Measurements from ENCODE around the gene HBM. TPM values are rescaled to one million over a fixed set of nuclear protein-coding genes. Genes with fewer than 3 reads are reported as not detected.
"Not testable (repeated sequence)": the region's sequence is repeated elsewhere in the genome, so short reads cannot be mapped to it uniquely, and the experiment has no call there.

Gene HBM
- total and polyA plus RNA-seq, 2 experiments from 2014 or later, result not detected

GRCh38 chr16:149024-149660 lies 16.6 kb upstream of the HBM start:
- no peak for DNase-seq (ENCODE audit: low spot score)
- no peak overlapping the region for H3K4me2 ChIP-seq

GRCh38 chr16:152141-153128 lies 13.3 kb upstream of the HBM start, which contains the start of gene HBZ:
HBZ (plus strand) TSS chr16:152644; CDS start chr16:152910, 266 bp downstream.
- H3K9me3 ChIP-seq (ENCODE audit: low read depth), result no peaks in the 10 kb centered on the region
- no peaks in the 10 kb centered on the region for H3K79me2 ChIP-seq
- no peaks in the 10 kb centered on the region for H3K36me3 ChIP-seq (replicated peaks; ENCODE audit: insufficient read depth, low read depth)
- no peak within 1 kb of the TSS for H3K4me3 ChIP-seq
- no peaks in the 10 kb centered on the region for H4K20me1 ChIP-seq (ENCODE audit: insufficient read depth, poor library complexity, severe bottlenecking)
- WGBS (ENCODE audit: low lambda C conversion rate, missing lambda C conversion rate), result 90% methylated on average over 16 of the region's 17 CpGs
- TF ChIP-seq EZH2phosphoT487 (IDR thresholded peaks at IDR 0.05; ENCODE audit: low read depth, severe bottlenecking, unreplicated experiment), result no peak
- no peak for TF ChIP-seq CTCF (IDR thresholded peaks at IDR 0.05; ENCODE audit: poor library complexity)
- no peak for TF ChIP-seq EZH2 (IDR thresholded peaks at IDR 0.05; ENCODE audit: borderline replicate concordance)
- H3K27ac ChIP-seq, result no peak within 1 kb of the TSS
- H3K4me1 ChIP-seq (ENCODE audit: insufficient read depth), result peaks cover 7% of the 10 kb centered on the region
- DNase-seq (ENCODE audit: low spot score), result no peak
- no peak within 1 kb of the TSS for H2AFZ ChIP-seq
- no peaks in the 10 kb centered on the region for H3K9me2 ChIP-seq (replicated peaks; ENCODE audit: insufficient read depth)
- H3K4me2 ChIP-seq, result no peak within 1 kb of the TSS
- peaks cover 30% of the 10 kb centered on the region for H3K27me3 ChIP-seq

More at GRCh38 chr16:149024-149660, 16.6 kb upstream of the HBM start:
- Histone ChIP-seq H3K79me2 (no peaks in the 10 kb centered on the region), H3K27ac (no peak overlapping the region), H3K4me3 (no peak overlapping the region), H2AFZ (no peak overlapping the region), H3K36me3 (replicated peaks; ENCODE audit: insufficient read depth, low read depth) (no peaks in the 10 kb centered on the region), H3K4me1 (ENCODE audit: insufficient read depth) (no peaks in the 10 kb centered on the region), H3K9me2 (replicated peaks; ENCODE audit: insufficient read depth) (no peaks in the 10 kb centered on the region), H3K27me3 (peaks cover 8% of the 10 kb centered on the region), H3K9me3 (ENCODE audit: low read depth) (no peaks in the 10 kb centered on the region), H4K20me1 (ENCODE audit: insufficient read depth, poor library complexity, severe bottlenecking) (no peaks in the 10 kb centered on the region)
- WGBS (ENCODE audit: low lambda C conversion rate, missing lambda C conversion rate), result 65% methylated on average over 9 of the region's 9 CpGs
- TF ChIP-seq EZH2 (IDR thresholded peaks at IDR 0.05; ENCODE audit: borderline replicate concordance), result no peak
- TF ChIP-seq CTCF (IDR thresholded peaks at IDR 0.05; ENCODE audit: poor library complexity), result no peak
- TF ChIP-seq EZH2phosphoT487 (IDR thresholded peaks at IDR 0.05; ENCODE audit: low read depth, severe bottlenecking, unreplicated experiment), result no peak

- not testable (repeated sequence) for H3K4me2 ChIP-seq; H3K9me3 ChIP-seq (ENCODE audit: low read depth); H2AFZ ChIP-seq; H3K9me2 ChIP-seq (replicated peaks; ENCODE audit: insufficient read depth); H4K20me1 ChIP-seq (ENCODE audit: insufficient read depth, poor library complexity, severe bottlenecking); DNase-seq (ENCODE audit: low spot score); H3K4me3 ChIP-seq; H3K79me2 ChIP-seq; H3K36me3 ChIP-seq (replicated peaks; ENCODE audit: insufficient read depth, low read depth); H3K27ac ChIP-seq; H3K4me1 ChIP-seq (ENCODE audit: insufficient read depth)
- peaks cover 37% of the 10 kb centered on the region for H3K27me3 ChIP-seq
- no CpG with 5 or more reads among the region's 6 CpGs for WGBS (ENCODE audit: low lambda C conversion rate, missing lambda C conversion rate)
These were observed 12.7 kb upstream of the HBM start for GRCh38 chr16:153129-153521.

- not testable (repeated sequence) for H3K4me2 ChIP-seq; DNase-seq (ENCODE audit: low spot score)
- H3K27me3 ChIP-seq, result peaks cover 37% of the 10 kb centered on the region
These were observed 12.1 kb upstream of the HBM start for GRCh38 chr16:153550-154216.

More at GRCh38 chr16:153550-154216, 12.1 kb upstream of the HBM start:
- H4K20me1 ChIP-seq (ENCODE audit: insufficient read depth, poor library complexity, severe bottlenecking); H3K9me2 ChIP-seq (replicated peaks; ENCODE audit: insufficient read depth); H3K9me3 ChIP-seq (ENCODE audit: low read depth); H2AFZ ChIP-seq; H3K79me2 ChIP-seq; H3K4me3 ChIP-seq; H3K27ac ChIP-seq; H3K36me3 ChIP-seq (replicated peaks; ENCODE audit: insufficient read depth, low read depth); H3K4me1 ChIP-seq (ENCODE audit: insufficient read depth): not testable (repeated sequence)
- no CpG with 5 or more reads among the region's 74 CpGs for WGBS (ENCODE audit: low lambda C conversion rate, missing lambda C conversion rate)

Measured in hepatocyte (in vitro differentiated cells).